Right cardiac atrium (tissue), 5 donors: ENCODE data around the gene ARSB. TPM values are rescaled to one million over a fixed set of nuclear protein-coding genes. Genes with fewer than 3 reads are reported as not detected.
A peak's percentile ranks its signal among the peaks of the same experiment; 100 is the strongest.

Source experiments
- ATAC-seq, 2 donors: fragments of 200-7000 bp; cut with Tn5 transposase; one replicate each; pipeline versions ENCODE4 v1.8.0 to v1.9.1; 2020; ENCODE audit warnings: moderate library complexity in 2 of 2, mild to moderate bottlenecking in 1 of 2
- DNase-seq, 3 donors: peaks; one replicate each; pipeline ENCODE4 v3.0.0-alpha.2; 2020
- H3K27ac ChIP-seq: one replicate; pipeline ENCODE4 v1.5.1; 2013; ENCODE audit warnings: mild to moderate bottlenecking, low read length, control low read depth, moderate library complexity
- H3K27me3 ChIP-seq: one replicate; pipeline ENCODE4 v1.6.1; 2013; ENCODE audit not compliant: control insufficient read depth, insufficient read depth
- H3K4me1 ChIP-seq: one replicate; pipeline ENCODE4 v1.6.1; 2013; ENCODE audit warnings: low read length; ENCODE audit not compliant: control insufficient read depth, insufficient read depth
- H3K4me3 ChIP-seq: one replicate; pipeline ENCODE4 v1.5.1; 2013; ENCODE audit warnings: low read length, control low read depth
- H3K9me3 ChIP-seq: one replicate; pipeline ENCODE4 v1.6.1; 2013; ENCODE audit warnings: low read length; ENCODE audit not compliant: control insufficient read depth
- WGBS: extraction: QIAGEN DNeasy Blood & Tissue Kit; methylation state at CpG from one replicate; pipeline ENCODE4 v1.1.7; 2013; 5-methylcytosine and 5-hydroxymethylcytosine counted together
- intact Hi-C, 4 donors: fragments of 100-400 bp; cut with DNase I; formaldehyde crosslinking; loops; one replicate each; pipeline versions ENCODE4 v1.11.0 to v1.14.0; 2022 to 2023
- polyA plus RNA-seq: library from polyadenylated mRNA; stranded (reverse); fragments of 200-250 nt; gene quantifications from one replicate; pipeline ENCODE4 v1.2.3, GENCODE V29; 2013
- total RNA-seq, 4 donors: library from RNA; stranded (reverse); fragmentation: NEBNext Ultra II Directional; extraction: Animal tissue kit (Norgen Biotek cat#: 25700); gene quantifications; one replicate each; pipeline ENCODE4 v1.2.1, GENCODE V29; 2021
- donor health status: healthy with polysubstance abuse.
- donor health status: DM: no; HTN: yes; CAD: no.
- donor health status: DM: no; HTN: no; CAD: no.
- donor health status: DM: no; HTN: yes; CAD: no; lungs with severe emphysema.
- donor health status: DM: yes; HTN: yes; CAD: no.

Gene ARSB
- total and polyA plus RNA-seq, 5 donors, result 4.8 to 14.1 (median 13.6) TPM

GRCh38 chr5:78813286-78813685 lies 171.8 kb downstream of the ARSB start:
- WGBS, result 98% methylated on average over 1 of the region's 1 CpG
- ATAC-seq (no peak), DNase-seq (no peak)
- intact Hi-C loops, result no loop called here
- H3K27ac ChIP-seq, result no peak overlapping the region
- no peak overlapping the region for H3K4me3 ChIP-seq
- H3K4me1 ChIP-seq, result peaks cover 4% of the 10 kb centered on the region
- no peaks in the 10 kb centered on the region for H3K9me3 ChIP-seq
- no peaks in the 10 kb centered on the region for H3K27me3 ChIP-seq

- DNase-seq (no peak), ATAC-seq (no peak)
- no peak overlapping the region for H3K4me3 ChIP-seq
- 95% methylated on average over 1 of the region's 1 CpG for WGBS
- H3K27ac ChIP-seq, result no peak overlapping the region
- no peaks in the 10 kb centered on the region for H3K9me3 ChIP-seq
- H3K4me1 ChIP-seq, result peaks cover 4% of the 10 kb centered on the region
- H3K27me3 ChIP-seq, result no peaks in the 10 kb centered on the region
- intact Hi-C loops, result no loop called here
Observed at GRCh38 chr5:78811866-78812265, 173.2 kb downstream of the ARSB start.

- peaks cover 4% of the 10 kb centered on the region for H3K4me1 ChIP-seq
- intact Hi-C loops, result no loop called here
- 71% methylated on average over 5 of the region's 5 CpGs for WGBS
- H3K4me3 ChIP-seq, result no peak overlapping the region
- H3K9me3 ChIP-seq, result no peaks in the 10 kb centered on the region
- DNase-seq (no peak), ATAC-seq (no peak)
- no peaks in the 10 kb centered on the region for H3K27me3 ChIP-seq
- no peak overlapping the region for H3K27ac ChIP-seq
Observed at GRCh38 chr5:78811121-78811817, 173.8 kb downstream of the ARSB start.

- no peak for ATAC-seq
- Histone ChIP-seq H3K9me3 (no peaks in the 10 kb centered on the region), H3K27ac (no peak overlapping the region), H3K4me3 (no peak overlapping the region), H3K4me1 (peaks cover 4% of the 10 kb centered on the region), H3K27me3 (no peaks in the 10 kb centered on the region)
- WGBS, result 71% methylated on average over 6 of the region's 6 CpGs
- intact Hi-C loops, result no loop called here
- DNase-seq, result no peak
Observed at GRCh38 chr5:78810098-78810920, 174.8 kb downstream of the ARSB start.

GRCh38 chr5:78809444-78809843 lies 175.7 kb downstream of the ARSB start:
- WGBS, result 54% methylated on average over 11 of the region's 11 CpGs
- H3K9me3 ChIP-seq, result no peaks in the 10 kb centered on the region
- DNase-seq (peak in 2 of 3 donors; percentile 62 to 65), ATAC-seq (peak; percentile 25 to 62)
- H3K4me3 ChIP-seq, result no peak overlapping the region
- intact Hi-C loops, result no loop called here
- H3K4me1 ChIP-seq, result peaks cover 4% of the 10 kb centered on the region
- no peaks in the 10 kb centered on the region for H3K27me3 ChIP-seq
- H3K27ac ChIP-seq, result no peak overlapping the region

- Histone ChIP-seq H3K27me3 (no peaks in the 10 kb centered on the region), H3K27ac (no peak overlapping the region), H3K4me1 (peaks cover 4% of the 10 kb centered on the region), H3K4me3 (no peak overlapping the region), H3K9me3 (no peaks in the 10 kb centered on the region)
- 75% methylated on average over 8 of the region's 8 CpGs for WGBS
- DNase-seq (no peak), ATAC-seq (no peak)
- intact Hi-C loops, result no loop called here
Observed at GRCh38 chr5:78808818-78809217, 176.3 kb downstream of the ARSB start.

- DNase-seq, result peak in 1 of 3 donors; percentile 51
- 73% methylated on average over 6 of the region's 6 CpGs for WGBS
- peak; percentile 53 to 82 for ATAC-seq
Observed at GRCh38 chr5:78808380-78808779, 176.7 kb downstream of the ARSB start.

GRCh38 chr5:78806544-78806943 lies 178.6 kb downstream of the ARSB start:
- WGBS, result 96% methylated on average over 8 of the region's 8 CpGs

More at GRCh38 chr5:78808380-78808779, 176.7 kb downstream of the ARSB start:
- Histone ChIP-seq H3K4me3 (no peak overlapping the region), H3K27me3 (no peaks in the 10 kb centered on the region), H3K27ac (no peak overlapping the region), H3K4me1 (peaks cover 4% of the 10 kb centered on the region), H3K9me3 (no peaks in the 10 kb centered on the region)
- intact Hi-C loops, result no loop called here

GRCh38 chr5:78805474-78806124 lies 179.5 kb downstream of the ARSB start:
- H3K4me1 ChIP-seq, result peaks cover 4% of the 10 kb centered on the region
- intact Hi-C loops, result no loop called here
- no peak overlapping the region for H3K4me3 ChIP-seq
- ATAC-seq (no peak), DNase-seq (no peak)
- H3K27ac ChIP-seq, result no peak overlapping the region
- H3K27me3 ChIP-seq, result no peaks in the 10 kb centered on the region
- WGBS, result 91% methylated on average over 10 of the region's 10 CpGs
- H3K9me3 ChIP-seq, result no peaks in the 10 kb centered on the region

More at GRCh38 chr5:78806544-78806943, 178.6 kb downstream of the ARSB start:
- Histone ChIP-seq H3K4me1 (peaks cover 4% of the 10 kb centered on the region), H3K9me3 (no peaks in the 10 kb centered on the region), H3K27me3 (no peaks in the 10 kb centered on the region), H3K4me3 (no peak overlapping the region), H3K27ac (no peak overlapping the region)
- ATAC-seq (no peak), DNase-seq (no peak)
- intact Hi-C loops, result no loop called here

- Histone ChIP-seq H3K27ac (no peak overlapping the region), H3K9me3 (no peaks in the 10 kb centered on the region), H3K4me3 (no peak overlapping the region), H3K4me1 (peaks cover 4% of the 10 kb centered on the region), H3K27me3 (no peaks in the 10 kb centered on the region)
- WGBS, result 86% methylated on average over 6 of the region's 6 CpGs
- ATAC-seq, result no peak
- no peak for DNase-seq
- intact Hi-C loops, result no loop called here
Observed at GRCh38 chr5:78804995-78805394, 180.1 kb downstream of the ARSB start.

GRCh38 chr5:78803941-78804340 lies 181.2 kb downstream of the ARSB start:
- ATAC-seq (no peak), DNase-seq (no peak)
- H3K4me3 ChIP-seq, result no peak overlapping the region
- H3K9me3 ChIP-seq, result no peaks in the 10 kb centered on the region
- no peak overlapping the region for H3K27ac ChIP-seq
- peaks cover 4% of the 10 kb centered on the region for H3K4me1 ChIP-seq
- H3K27me3 ChIP-seq, result no peaks in the 10 kb centered on the region
- 74% methylated on average over 2 of the region's 2 CpGs for WGBS
- intact Hi-C loops, result no loop called here
